IMR-90 (cell line): Measurements from ENCODE around the gene YLPM1. TPM values are rescaled to one million over a fixed set of nuclear protein-coding genes. Genes with fewer than 3 reads are reported as not detected.

Source experiments
- ATAC-seq: fragments of 200-7000 bp; cut with Tn5 transposase; 2 replicates; pipeline ENCODE4 v1.9.1; 2020; ENCODE audit warnings: low read depth, mild to moderate bottlenecking, moderate library complexity
- BruUV-seq: library from RNA; stranded (reverse); fragments of 400-500 nt; replicated peaks from 2 replicates; lab custom pipeline; 2021; lab: Mats Ljungman, UMichigan
- CTCF ChIA-PET: fragments of 300-600 bp; formaldehyde crosslinking; extraction: SDS; loops from one replicate; lab custom pipeline; 2021; ENCODE audit warnings: antibody characterized with exemption; lab: Yijun Ruan, JAX
- POLR2A ChIA-PET: fragments of 300-600 bp; sonication (Branson Sonifier 250); formaldehyde crosslinking; loops from one replicate; lab custom pipeline; 2022; ENCODE audit warnings: antibody characterized with exemption; ENCODE audit not compliant: unreplicated experiment; lab: Charles Lee
- DNase-seq: peaks from one replicate; pipeline ENCODE4 v3.0.0; 2013
- H2AFZ ChIP-seq: replicated peaks from 2 replicates; pipeline ENCODE3; 2013; ENCODE audit warnings: low read length, mild to moderate bottlenecking; ENCODE audit not compliant: poor library complexity
- H2AK5ac ChIP-seq: 2 replicates; pipeline ENCODE4 v1.6.1; 2013; ENCODE audit warnings: low read depth, low read length, inconsistent platforms
- H2AK9ac ChIP-seq: replicated peaks from 2 replicates; pipeline ENCODE3; 2013; ENCODE audit warnings: mild to moderate bottlenecking, low read depth, low read length, moderate library complexity; ENCODE audit not compliant: poor library complexity
- H2BK120ac ChIP-seq: 2 replicates; pipeline ENCODE4 v1.6.1; 2013; ENCODE audit warnings: low read depth, low read length, inconsistent platforms
- H2BK15ac ChIP-seq: 3 replicates; pipeline ENCODE4 v1.6.1; 2013; ENCODE audit warnings: low read depth, low read length, inconsistent platforms
- H2BK20ac ChIP-seq: 2 replicates; pipeline ENCODE4 v1.6.1; 2013; ENCODE audit warnings: low read depth, mild to moderate bottlenecking, inconsistent platforms, low read length, moderate library complexity
- H2BK5ac ChIP-seq: 2 replicates; pipeline ENCODE4 v1.6.1; 2013; ENCODE audit warnings: mild to moderate bottlenecking, low read depth, low read length, inconsistent platforms; ENCODE audit not compliant: poor library complexity, severe bottlenecking
- H3K14ac ChIP-seq: replicated peaks from 2 replicates; pipeline ENCODE4 v1.6.1; 2013; ENCODE audit warnings: low read depth, low read length, inconsistent platforms
- H3K18ac ChIP-seq: 2 replicates; pipeline ENCODE4 v1.6.1; 2013; ENCODE audit warnings: low read depth, low read length, control low read depth
- H3K23ac ChIP-seq: 2 replicates; pipeline ENCODE4 v1.6.1; 2013; ENCODE audit warnings: low read depth, low read length, inconsistent platforms
- H3K27ac ChIP-seq: 2 replicates; pipeline ENCODE4 v1.5.1; 2013; ENCODE audit warnings: mild to moderate bottlenecking, control low read depth, low read length; ENCODE audit not compliant: insufficient read depth
- H3K27me3 ChIP-seq: 2 replicates; pipeline ENCODE4 v1.6.1; 2013; ENCODE audit warnings: low read length; ENCODE audit not compliant: control insufficient read depth, insufficient read depth
- H3K36me3 ChIP-seq: 2 replicates; pipeline ENCODE4 v1.6.1; 2013; ENCODE audit warnings: low read length, mixed read lengths; ENCODE audit not compliant: control insufficient read depth, insufficient read depth
- H3K4ac ChIP-seq: 2 replicates; pipeline ENCODE4 v1.6.1; 2013; ENCODE audit warnings: low read depth, low read length, inconsistent platforms
- H3K4me1 ChIP-seq: 2 replicates; pipeline ENCODE4 v1.6.1; 2013; ENCODE audit warnings: low read length, mixed read lengths; ENCODE audit not compliant: control insufficient read depth, insufficient read depth
- H3K4me2 ChIP-seq: 2 replicates; pipeline ENCODE4 v1.6.1; 2013; ENCODE audit warnings: low read depth, mild to moderate bottlenecking, control low read depth, low read length, moderate library complexity
- H3K4me3 ChIP-seq: 2 replicates; pipeline ENCODE4 v1.5.1; 2013; ENCODE audit warnings: low read depth, mild to moderate bottlenecking, control low read depth, low read length, moderate library complexity; ENCODE audit not compliant: insufficient read depth
- H3K56ac ChIP-seq: 2 replicates; pipeline ENCODE4 v1.6.1; 2013; ENCODE audit warnings: low read length, inconsistent platforms; ENCODE audit not compliant: insufficient read depth; ENCODE audit errors: extremely low read depth
- H3K79me1 ChIP-seq, 2 experiments: 2 replicates each; pipeline ENCODE4 v1.6.1; 2013; ENCODE audit warnings: low read length in 2 of 2, inconsistent platforms in 1 of 2, low read depth in 1 of 2
- H3K9ac ChIP-seq: 2 replicates; pipeline ENCODE4 v1.6.1; 2013; ENCODE audit warnings: low read depth, low read length, control low read depth
- H3K9me1 ChIP-seq: 2 replicates; pipeline ENCODE4 v1.6.1; 2013; ENCODE audit warnings: low read length, inconsistent platforms; ENCODE audit not compliant: insufficient read depth
- H3K9me3 ChIP-seq: 2 replicates; pipeline ENCODE4 v1.6.1; 2013; ENCODE audit warnings: low read length; ENCODE audit not compliant: control insufficient read depth, insufficient read depth
- H4K20me1 ChIP-seq: 2 replicates; pipeline ENCODE4 v1.6.1; 2013; ENCODE audit warnings: low read length, inconsistent platforms; ENCODE audit not compliant: insufficient read depth
- H4K5ac ChIP-seq: 2 replicates; pipeline ENCODE4 v1.6.1; 2013; ENCODE audit warnings: mild to moderate bottlenecking, low read depth, low read length, control low read depth
- H4K8ac ChIP-seq, 2 experiments: 2 replicates each; pipeline ENCODE4 v1.6.1; 2013; ENCODE audit warnings: low read depth in 2 of 2, low read length in 2 of 2, control low read depth in 1 of 2, inconsistent platforms in 1 of 2
- H4K91ac ChIP-seq: 2 replicates; pipeline ENCODE4 v1.6.1; 2013; ENCODE audit warnings: low read depth, low read length, inconsistent platforms; ENCODE audit not compliant: insufficient read depth
- BHLHE40 ChIP-seq: fragments of 150-350 bp; IDR thresholded peaks from 2 replicates; pipeline ENCODE4 v1.6.1; 2016; ENCODE audit warnings: mild to moderate bottlenecking, low read depth, low read length
- CEBPB ChIP-seq: IDR thresholded peaks from 2 replicates; pipeline ENCODE4 v1.6.1; 2012; ENCODE audit warnings: low read depth, low read length, improper control_type of control experiment
- CHD1 ChIP-seq: IDR thresholded peaks from 2 replicates; pipeline ENCODE4 v1.6.1; 2012; ENCODE audit warnings: low read depth, low read length, improper control_type of control experiment
- CTCF ChIP-seq: conservative IDR thresholded peaks from 2 replicates; pipeline ENCODE4 v1.5.1; 2012; ENCODE audit warnings: mild to moderate bottlenecking, low read depth, low read length, improper control_type of control experiment
- ELK1 ChIP-seq: fragments of 150-350 bp; IDR thresholded peaks from 2 replicates; pipeline ENCODE4 v1.6.1; 2016; ENCODE audit warnings: low read depth, mild to moderate bottlenecking, low read length, moderate library complexity, borderline replicate concordance
- FOS ChIP-seq: fragments of 150-350 bp; IDR thresholded peaks from 2 replicates; pipeline ENCODE4 v1.6.1; 2016; ENCODE audit warnings: low read depth, low read length
- MAFK ChIP-seq: IDR thresholded peaks from 2 replicates; pipeline ENCODE4 v1.6.1; 2012; ENCODE audit warnings: low read depth, low read length, improper control_type of control experiment
- POLR2A ChIP-seq: IDR thresholded peaks from 2 replicates; pipeline ENCODE4 v1.6.1; 2012; ENCODE audit warnings: mild to moderate bottlenecking, low read depth, low read length
- RCOR1 ChIP-seq: IDR thresholded peaks from 2 replicates; pipeline ENCODE4 v1.6.1; 2012; ENCODE audit warnings: mild to moderate bottlenecking, low read length, improper control_type of control experiment; ENCODE audit not compliant: insufficient replicate concordance
- RFX5 ChIP-seq: IDR thresholded peaks from 2 replicates; pipeline ENCODE4 v1.8.0; 2012; ENCODE audit warnings: low read depth, mild to moderate bottlenecking, low read length, moderate library complexity
- SMC3 ChIP-seq: fragments of 150-350 bp; IDR thresholded peaks from 2 replicates; pipeline ENCODE4 v1.6.1; 2016; ENCODE audit warnings: low read depth, mild to moderate bottlenecking, antibody characterized with exemption, low read length, moderate library complexity
- USF2 ChIP-seq: fragments of 150-350 bp; IDR thresholded peaks from 2 replicates; pipeline ENCODE4 v1.6.1; 2017; ENCODE audit warnings: mild to moderate bottlenecking, antibody characterized with exemption, low read length, low read depth
- WGBS, 2 experiments: methylation state at CpG; one replicate each; pipeline versions ENCODE4 v1.1.5 to v1.1.7; 2013; ENCODE audit warnings: missing lambda C conversion rate in 2 of 2; ENCODE audit not compliant: insufficient read length in 1 of 2; ENCODE audit errors: extremely low coverage in 2 of 2; 5-methylcytosine and 5-hydroxymethylcytosine counted together
- dilution Hi-C: fragments of 300-500 bp; cut with HindIII; formaldehyde crosslinking; loops from one replicate; pipeline ENCODE4 v1.14.3; 2018; ENCODE audit warnings: low sequenced_read_pairs; ENCODE audit not compliant: unreplicated experiment
- in situ Hi-C: fragments of 300-500 bp; cut with MboI; formaldehyde crosslinking; loops from 3 replicates; pipeline ENCODE4 v1.14.3; 2019; ENCODE audit warnings: low sequenced_read_pairs, inconsistent platforms, mixed read lengths
- intact Hi-C: fragments of 100-400 bp; cut with micrococcal nuclease; formaldehyde crosslinking; loops from 2 replicates; pipeline ENCODE4 v1.10.0; 2022
- polyA plus RNA-seq, 3 experiments: library from polyadenylated mRNA; depleted of rRNA; stranded (reverse); fragments of >200 nt; gene quantifications; 2 replicates each; pipeline ENCODE4 v1.2.3, GENCODE V29; 2012; ENCODE audit warnings: low replicate concordance in 1 of 3
- total RNA-seq: library from RNA; depleted of rRNA; stranded (reverse); fragments of >200 nt; gene quantifications from 2 replicates; pipeline ENCODE4 v1.2.3, GENCODE V29; 2012

The YLPM1 gene
- total and polyA plus RNA-seq, 2 of the 4 experiments (the other 2 are of a cell fraction), result 8.2 to 19.7 TPM

- no peak overlapping the region for H3K23ac ChIP-seq
- H2BK120ac ChIP-seq, result no peak overlapping the region
- H2AFZ ChIP-seq, result no peak overlapping the region
- no peak overlapping the region for H3K4ac ChIP-seq
- peaks cover 33% of the 10 kb centered on the region for H3K36me3 ChIP-seq
- TF ChIP-seq CEBPB, result no peak
- TF ChIP-seq RCOR1, result no peak
- TF ChIP-seq RFX5, result no peak
- TF ChIP-seq CHD1, result no peak
- TF ChIP-seq MAFK, result no peak
- no peak for TF ChIP-seq BHLHE40
- TF ChIP-seq FOS, result no peak
- no peak for TF ChIP-seq SMC3
- no peak for TF ChIP-seq CTCF
- TF ChIP-seq USF2, result no peak
- no peak for TF ChIP-seq POLR2A
- TF ChIP-seq ELK1, result no peak
- no peak overlapping the region for H3K4me3 ChIP-seq
- no peak overlapping the region for H2BK20ac ChIP-seq
- H3K4me2 ChIP-seq, result no peak overlapping the region
- no peak overlapping the region for H2BK15ac ChIP-seq
- H3K14ac ChIP-seq, result no peak overlapping the region
- no peak overlapping the region for H3K56ac ChIP-seq
- H3K9me1 ChIP-seq, result no peaks in the 10 kb centered on the region
- no peaks in the 10 kb centered on the region for H3K9me3 ChIP-seq
- POLR2A ChIA-PET, result no interaction called here
- H3K18ac ChIP-seq, result no peak overlapping the region
- dilution Hi-C loops (no loop called here), intact Hi-C loops (loop anchor here (5.0 kb wide), 1 partner anchor 38 kb away; no protein-coding TSS in a partner anchor), in situ Hi-C loops (no loop called here)
- H4K20me1 ChIP-seq, result no peaks in the 10 kb centered on the region
- H4K5ac ChIP-seq, result no peak overlapping the region
- peaks cover 3 to 5% of the 10 kb centered on the region in 2 experiments; a peak in 3 of 4 replicates for H3K79me1 ChIP-seq
- WGBS, 2 experiments, result no CpG with 5 or more reads among the region's 5 CpGs
- no peak overlapping the region for H3K9ac ChIP-seq
- no peak for DNase-seq
- ATAC-seq, result no peak
- CTCF ChIA-PET, result no interaction called here
- no TSS peak for BruUV-seq
- no peak overlapping the region for H3K27ac ChIP-seq
- H4K91ac ChIP-seq, result no peak overlapping the region
- no peak overlapping the region for H4K8ac ChIP-seq
- no peak overlapping the region for H2AK5ac ChIP-seq
- H2BK5ac ChIP-seq, result no peak overlapping the region
- no peaks in the 10 kb centered on the region for H3K4me1 ChIP-seq
- H2AK9ac ChIP-seq, result no peak overlapping the region
- H3K27me3 ChIP-seq, result no peaks in the 10 kb centered on the region
Measured at GRCh38 chr14:74820288-74820687, 57.2 kb downstream of the YLPM1 start.
